ENCODE results near the gene SPATA31C2.
"Not testable (repeated sequence)": the region's sequence is repeated elsewhere in the genome, so short reads cannot be mapped to it uniquely, and the experiment has no call there.

Gene SPATA31C2

GRCh38 chr9:88138375-88138774, at the start of gene SPATA31C2:
TSS of gene SPATA31C2 (minus strand) at chr9:88138475. CDS start at chr9:88138446, 29 bp downstream.
- DNase-seq = not testable (repeated sequence)

DNA sequence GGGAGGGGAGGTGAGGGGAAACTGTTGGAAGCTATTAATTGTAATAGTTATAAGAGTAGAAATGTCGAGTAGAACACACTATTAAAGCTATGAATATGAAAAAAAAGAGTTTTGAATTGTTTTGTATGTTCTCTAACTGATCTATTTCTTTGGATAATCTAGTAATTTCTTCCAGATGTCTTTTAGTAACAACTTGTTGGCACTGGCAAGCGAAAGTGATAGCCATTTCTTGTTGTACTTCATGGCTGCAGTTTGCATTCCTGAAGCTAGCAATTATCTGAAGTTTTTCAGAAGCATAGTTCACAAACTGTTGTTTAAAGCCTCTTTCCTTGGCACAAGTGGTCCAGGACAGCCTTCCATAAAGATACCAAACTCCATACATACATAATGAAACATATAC, 49.4 kb upstream of the SPATA31C2 start:
- DNase-seq = no peak

GRCh38 chr9:88186495-88187110, 48.3 kb upstream of the SPATA31C2 start:
- no peak for DNase-seq

GRCh38 chr9:88184976-88185375, 46.7 kb upstream of the SPATA31C2 start:
- DNase-seq = no peak

DNA sequence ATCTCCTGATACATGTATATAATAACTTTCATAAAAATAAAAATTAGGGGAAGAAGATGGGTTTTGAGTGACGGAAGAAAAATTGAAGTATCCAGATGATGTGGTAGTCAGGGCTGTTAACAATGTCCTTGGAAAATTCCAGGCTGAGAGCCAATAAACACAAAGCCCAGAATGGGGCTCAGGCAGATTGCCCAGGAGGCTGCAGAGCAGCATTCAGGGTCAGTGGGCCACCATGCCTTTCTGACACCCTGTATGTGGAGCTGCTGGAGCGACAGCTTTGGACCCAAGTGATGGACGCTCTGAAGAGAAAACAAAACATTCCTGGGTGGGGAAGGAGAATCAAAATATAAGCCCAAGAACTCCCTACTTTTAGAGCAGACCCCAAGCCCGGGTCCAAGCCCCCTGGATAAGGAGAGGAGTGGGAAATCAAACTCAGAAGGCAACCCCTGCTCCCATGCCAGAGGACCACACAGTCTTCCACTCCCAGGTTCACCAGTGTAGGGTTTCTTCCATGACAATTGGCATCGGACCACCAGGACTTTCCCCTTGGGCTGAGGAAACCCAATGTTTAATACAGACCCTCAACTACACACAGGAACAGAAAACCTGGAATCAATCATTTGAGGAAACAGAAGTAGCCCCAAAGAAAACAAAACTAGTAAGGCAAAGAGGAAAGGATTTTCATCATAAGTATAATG, 45.7 kb upstream of the SPATA31C2 start:
- no peak for DNase-seq

DNA sequence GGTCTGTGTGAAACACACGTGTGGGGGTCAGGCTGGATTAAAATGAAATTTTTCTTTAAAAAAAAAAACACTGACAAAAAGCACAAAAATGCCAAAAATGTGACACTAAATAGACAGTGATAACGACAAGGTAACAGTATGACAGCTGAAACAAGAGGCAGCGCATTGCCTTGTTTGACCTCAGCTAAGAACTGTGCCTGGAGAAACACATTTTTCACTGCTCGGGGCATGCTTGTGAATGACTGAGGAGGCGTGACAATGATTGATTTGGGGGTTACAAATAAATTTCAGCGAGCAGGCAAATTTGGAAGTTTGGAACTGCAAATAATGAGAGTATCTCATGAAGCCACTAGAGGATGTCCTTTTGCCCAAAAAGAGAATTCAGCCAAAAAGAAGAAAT, 44.2 kb upstream of the SPATA31C2 start:
- DNase-seq = no peak

DNA sequence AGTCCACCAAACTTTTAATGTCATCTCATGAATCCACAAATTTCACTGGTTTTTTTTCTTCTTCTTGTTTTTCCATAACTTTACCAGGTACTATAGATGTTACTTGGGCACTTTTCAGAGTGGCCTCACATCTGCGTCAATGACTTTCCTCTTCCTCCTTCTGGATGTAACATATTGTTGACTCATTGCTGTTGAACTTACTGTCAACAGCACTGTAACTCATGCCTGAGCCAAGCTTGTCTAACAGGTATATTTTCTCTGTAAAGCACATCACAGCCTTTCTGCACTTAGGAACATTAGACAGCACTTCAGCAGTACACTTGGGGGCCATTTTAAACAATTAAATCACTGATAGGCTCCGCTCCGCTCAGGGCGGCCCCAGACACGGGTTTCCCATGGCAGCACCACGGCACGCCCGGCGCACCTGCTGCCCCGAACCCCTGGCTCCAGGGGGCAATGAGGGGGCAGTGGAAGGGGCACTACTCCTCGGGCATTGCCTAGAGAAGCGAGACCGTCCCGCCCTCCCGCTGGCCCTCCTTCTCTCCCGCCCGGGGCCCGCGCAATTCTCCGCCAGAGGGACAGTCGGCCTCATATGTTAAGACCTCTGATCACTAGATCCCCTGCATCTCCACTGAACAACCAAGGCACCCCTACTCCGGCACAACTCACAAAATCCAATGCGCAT, 41.9 kb upstream of the SPATA31C2 start:
- DNase-seq = no peak

DNA sequence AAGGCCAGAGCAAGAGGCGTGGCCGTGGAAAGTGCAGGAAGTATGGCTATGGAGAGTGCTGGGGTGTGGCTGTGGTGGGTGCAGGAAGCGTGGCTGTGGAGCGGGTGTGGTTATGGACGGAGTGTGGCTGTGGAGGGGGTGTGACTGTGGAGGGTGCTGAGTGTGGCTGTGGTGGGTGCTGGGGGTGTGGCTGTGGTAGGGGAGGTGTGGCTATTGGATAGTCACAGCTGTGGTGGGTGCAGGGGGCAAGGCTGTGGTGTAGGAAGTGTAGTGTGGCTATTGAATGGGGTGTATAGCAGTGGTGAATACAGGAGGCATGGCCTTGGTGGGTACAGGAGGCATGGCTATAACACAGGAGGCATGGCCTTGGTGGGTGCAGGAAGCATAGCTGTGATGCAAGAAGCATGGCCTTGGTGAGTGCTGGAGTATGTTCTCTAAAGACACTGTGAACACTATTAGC, 40.8 kb upstream of the SPATA31C2 start:
- DNase-seq = no peak

DNA sequence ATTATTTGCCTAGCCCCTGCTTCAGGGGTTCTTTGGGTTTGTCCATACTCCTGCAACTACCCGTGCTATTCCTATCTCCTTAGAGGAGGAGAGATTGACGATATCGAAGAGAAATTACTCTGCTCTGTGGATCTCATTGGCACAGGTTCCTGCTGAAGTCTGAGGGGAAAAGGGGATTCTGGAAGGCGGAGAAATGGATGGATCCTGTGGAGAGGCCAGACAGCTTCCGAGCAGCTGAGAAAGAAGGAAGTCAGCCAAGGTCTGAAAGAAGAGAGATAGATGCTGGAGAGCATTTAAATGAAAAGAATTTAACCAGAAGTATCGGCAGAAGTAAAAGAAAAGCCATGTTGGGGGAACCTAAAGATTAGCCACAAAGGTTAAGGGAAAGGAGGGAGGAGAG, 40.4 kb upstream of the SPATA31C2 start:
- DNase-seq = no peak

GRCh38 chr9:88177371-88177770, 39.1 kb upstream of the SPATA31C2 start:
- no peak for DNase-seq

GRCh38 chr9:88174324-88174723, 36.0 kb upstream of the SPATA31C2 start:
- DNase-seq = peak in 1 of 2 experiments; percentile 3

DNA sequence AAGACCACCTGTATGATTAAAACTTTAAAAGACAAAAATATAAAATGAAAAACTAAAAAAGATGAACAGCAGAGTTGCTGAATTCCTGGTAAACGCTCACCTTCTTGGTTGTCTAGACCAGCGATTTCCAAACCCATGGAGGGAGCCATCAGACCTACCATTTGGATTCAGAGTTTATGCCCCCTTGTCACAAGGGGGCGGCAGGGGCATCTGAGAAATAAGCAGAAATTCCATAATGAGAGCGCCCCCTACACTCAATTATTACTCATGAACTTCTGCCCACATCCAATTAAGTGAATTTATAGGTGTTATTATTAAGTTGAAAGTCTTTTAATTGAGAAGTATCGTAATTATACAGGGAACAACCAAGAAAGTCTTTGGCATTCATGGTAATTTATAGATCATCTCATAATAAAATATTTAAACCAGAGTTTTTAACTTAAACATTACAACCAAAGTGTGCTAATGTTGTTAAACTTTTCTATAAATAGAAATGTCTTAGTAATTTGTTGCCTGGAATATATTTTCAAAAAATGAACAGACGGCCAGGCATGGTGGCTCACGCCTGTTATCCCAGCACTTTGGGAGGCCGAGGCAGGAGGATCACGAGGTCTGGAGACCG, 35.2 kb upstream of the SPATA31C2 start:
- DNase-seq = peak; percentile 61 to 62

DNA sequence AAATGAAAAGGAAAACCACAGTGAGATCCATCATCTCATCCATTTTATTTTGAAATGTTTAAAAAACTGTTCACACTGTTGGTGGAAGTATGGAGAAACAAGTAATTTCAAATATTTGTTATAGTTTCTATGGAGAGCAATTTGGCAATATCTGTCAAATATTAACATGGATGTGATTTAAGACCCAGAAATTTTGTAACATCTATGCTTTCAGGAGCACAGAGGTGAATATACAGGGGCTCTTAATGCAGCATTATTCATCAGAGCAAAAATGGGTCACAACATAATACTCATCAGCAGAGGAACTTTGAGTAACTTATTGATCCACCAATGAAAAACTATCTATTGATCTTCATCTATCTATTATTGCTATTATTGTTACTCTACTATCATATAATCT, 31.4 kb upstream of the SPATA31C2 start:
- no peak for DNase-seq

DNA sequence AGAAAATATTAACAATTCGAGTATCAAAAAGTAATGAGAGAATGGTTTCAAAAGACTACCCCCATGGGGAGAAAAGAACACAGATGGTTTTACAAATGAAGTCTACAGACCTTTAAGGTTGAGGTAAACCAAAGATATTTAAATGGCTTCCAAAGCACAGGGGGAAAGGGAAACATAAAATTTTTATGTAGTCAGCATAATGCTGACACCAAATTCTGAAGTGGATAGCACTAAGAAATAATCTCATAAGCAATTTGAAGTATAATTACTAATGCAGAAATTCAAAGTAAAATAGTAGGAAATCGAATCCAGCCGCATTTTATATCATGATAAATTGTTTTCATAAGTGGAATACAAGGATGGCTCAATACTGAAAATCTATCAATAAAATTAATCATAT, 30.3 kb upstream of the SPATA31C2 start:
- DNase-seq = no peak

DNA sequence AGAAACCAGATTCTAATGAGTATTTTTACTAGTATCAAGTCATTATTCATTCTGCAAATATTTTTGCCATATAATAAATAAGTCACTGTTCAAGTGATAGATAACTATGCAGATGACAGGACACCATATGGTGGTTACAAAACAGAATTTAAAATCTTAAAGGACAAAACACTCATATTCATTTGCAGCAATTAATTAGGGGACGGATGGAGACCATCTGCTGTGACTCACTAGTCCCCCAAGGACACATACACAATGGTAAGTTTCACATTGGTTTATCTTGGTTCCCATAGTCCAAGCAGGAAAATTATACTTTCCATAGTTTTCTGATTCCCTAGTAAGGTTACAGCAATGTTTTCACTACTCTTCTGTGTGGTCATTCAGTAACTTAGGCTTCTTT, 28.4 kb upstream of the SPATA31C2 start:
- DNase-seq = no peak

DNA sequence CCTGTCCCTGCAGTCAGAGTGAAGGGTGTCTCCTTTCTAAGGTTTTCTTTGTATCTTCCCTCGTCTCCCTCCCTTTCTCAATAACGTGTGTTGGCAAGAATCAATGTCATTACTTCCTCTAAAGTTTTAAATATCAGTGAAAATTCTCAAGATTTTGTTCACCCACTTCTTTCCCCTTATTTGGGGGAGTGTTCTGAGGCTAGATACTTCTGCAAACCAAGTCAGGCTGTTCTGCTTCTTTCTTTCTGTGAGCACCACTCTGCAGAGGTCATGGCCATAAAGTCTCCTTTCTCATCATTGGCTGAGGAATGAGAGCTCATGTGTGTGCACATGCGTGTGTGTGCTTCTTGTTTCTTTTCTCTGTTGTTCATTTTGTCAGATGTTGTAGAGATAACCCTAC, 26.6 kb upstream of the SPATA31C2 start:
- DNase-seq = no peak

GRCh38 chr9:88161144-88161543, 22.9 kb upstream of the SPATA31C2 start:
- no peak for DNase-seq

GRCh38 chr9:88143957-88144625, 5.8 kb upstream of the SPATA31C2 start:
- DNase-seq = no peak

DNA sequence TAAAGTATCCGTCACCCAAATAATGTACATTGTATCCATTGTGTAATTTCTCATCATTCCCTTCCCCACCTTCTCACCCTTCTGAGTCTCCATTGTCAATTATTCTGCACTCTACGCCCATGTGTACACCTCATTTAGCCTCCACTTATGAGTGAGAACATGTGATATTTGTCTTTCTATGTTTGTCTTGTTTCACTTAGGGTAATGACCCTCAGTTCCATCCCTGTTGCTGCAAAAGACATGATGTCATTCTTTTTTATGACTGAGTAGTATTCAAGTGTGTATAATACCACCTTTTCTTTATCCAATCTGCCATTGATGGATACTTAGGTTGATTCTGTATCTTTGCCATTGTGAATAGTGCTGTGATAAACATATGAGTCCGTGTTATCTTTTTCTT, 4.9 kb upstream of the SPATA31C2 start:
- peak in 1 of 2 experiments; percentile 8 for DNase-seq

DNA sequence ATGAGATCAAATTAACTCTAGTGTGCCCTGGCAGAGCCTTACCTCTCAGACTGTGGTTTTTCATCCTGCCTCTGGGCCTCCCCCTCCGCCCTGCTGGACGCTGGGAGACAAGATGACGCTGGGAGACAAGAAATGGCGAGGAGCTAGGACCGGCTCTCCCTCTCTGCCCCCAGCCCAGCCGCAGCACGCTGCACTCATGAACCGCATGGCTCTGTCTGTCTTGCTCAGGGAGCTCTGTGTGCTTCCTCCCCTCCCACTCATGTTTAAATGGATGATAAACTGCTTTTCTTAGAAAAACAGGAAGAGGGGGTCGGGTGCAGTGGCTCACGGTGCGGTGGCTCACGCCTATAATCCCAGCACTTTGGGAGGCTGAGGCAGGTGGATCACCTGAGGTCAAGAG, 4.7 kb downstream of the SPATA31C2 start:
- DNase-seq = not testable (repeated sequence)

- DNase-seq = not testable (repeated sequence)
Observed at GRCh38 chr9:88129556-88129955, 8.7 kb downstream of the SPATA31C2 start.

DNA sequence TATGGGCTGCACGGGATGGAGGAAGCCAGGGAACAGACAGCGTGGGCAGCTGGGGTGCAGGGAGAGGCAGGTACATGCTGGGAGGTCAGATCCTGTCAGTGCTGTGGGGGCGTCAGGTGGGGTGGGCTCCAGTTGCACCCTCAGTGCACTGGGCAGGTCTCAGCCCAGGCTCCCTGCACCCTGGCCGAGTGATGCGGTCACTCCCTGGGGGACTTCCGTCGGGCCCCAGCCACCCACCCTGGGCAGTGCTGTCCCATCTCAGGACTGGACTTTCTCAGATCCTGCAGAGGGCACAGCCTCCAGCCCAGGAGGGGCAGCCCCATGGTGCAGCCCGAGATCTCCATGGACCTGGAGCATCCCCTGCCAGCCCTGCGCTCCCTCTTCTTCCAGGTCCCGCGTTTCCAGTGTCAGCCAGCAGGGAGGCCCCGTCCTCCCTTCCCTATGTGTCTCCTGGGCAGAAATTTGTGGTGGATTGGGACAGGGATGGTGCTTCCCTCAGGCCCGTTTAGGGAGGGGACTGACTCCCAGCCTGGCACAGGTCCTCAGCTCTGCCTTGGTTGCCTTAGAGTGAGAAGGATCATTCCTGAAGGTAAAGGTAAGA, 10.5 kb downstream of the SPATA31C2 start:
- not testable (repeated sequence) for DNase-seq

DNA sequence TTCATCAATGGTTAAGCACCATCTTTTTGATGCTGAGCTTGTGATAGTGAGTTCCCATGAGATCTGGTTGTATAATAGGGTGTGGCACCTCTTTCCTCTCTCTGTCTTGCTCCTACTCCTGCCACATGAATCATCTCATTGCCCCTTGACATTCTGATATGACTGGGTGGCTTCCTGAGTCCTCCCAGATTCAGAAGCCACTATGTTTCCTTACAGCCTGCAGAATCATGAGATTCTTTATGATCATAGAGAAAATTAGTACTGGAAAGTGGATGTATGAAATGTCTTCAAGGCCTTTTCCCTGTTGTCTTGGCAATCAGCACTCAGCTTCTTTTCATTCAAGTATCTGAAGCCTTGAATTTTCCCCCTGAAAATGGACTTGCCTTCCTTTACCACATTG, 14.9 kb downstream of the SPATA31C2 start:
- not testable (repeated sequence) for DNase-seq

Data from SHP77 (cell line).